Measurements from ENCODE around the gene SHMT2.

SHMT2 gene

DNA sequence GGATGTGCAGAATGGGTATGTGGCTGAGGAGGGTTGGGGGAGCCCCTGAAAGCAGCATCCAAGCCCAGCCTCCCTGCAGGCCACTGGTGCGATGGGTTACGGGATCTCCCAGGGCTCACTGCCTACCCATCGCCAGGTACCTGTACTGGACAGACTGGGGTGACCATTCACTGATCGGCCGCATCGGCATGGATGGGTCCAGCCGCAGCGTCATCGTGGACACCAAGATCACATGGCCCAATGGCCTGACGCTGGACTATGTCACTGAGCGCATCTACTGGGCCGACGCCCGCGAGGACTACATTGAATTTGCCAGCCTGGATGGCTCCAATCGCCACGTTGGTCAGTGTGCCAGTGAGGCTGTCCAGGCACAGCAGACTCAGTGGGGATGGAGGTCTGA, 31.2 kb upstream of the SHMT2 start:
- DNase-seq (ENCODE audit: low spot score) = no peak

DNA sequence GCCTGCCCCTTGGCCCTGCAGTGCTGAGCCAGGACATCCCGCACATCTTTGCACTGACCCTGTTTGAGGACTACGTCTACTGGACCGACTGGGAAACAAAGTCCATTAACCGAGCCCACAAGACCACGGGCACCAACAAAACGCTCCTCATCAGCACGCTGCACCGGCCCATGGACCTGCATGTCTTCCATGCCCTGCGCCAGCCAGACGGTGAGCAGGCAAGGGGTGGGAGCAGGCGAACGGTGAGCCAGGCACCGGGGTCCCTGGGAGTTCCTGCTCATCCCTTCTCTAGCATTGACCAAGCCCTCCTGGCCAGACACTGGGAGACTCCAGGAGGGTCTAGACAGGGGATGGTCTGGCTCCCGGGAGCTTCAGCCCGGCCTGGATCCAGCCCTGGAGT, 30.3 kb upstream of the SHMT2 start:
- no peak for DNase-seq (ENCODE audit: low spot score)

DNA sequence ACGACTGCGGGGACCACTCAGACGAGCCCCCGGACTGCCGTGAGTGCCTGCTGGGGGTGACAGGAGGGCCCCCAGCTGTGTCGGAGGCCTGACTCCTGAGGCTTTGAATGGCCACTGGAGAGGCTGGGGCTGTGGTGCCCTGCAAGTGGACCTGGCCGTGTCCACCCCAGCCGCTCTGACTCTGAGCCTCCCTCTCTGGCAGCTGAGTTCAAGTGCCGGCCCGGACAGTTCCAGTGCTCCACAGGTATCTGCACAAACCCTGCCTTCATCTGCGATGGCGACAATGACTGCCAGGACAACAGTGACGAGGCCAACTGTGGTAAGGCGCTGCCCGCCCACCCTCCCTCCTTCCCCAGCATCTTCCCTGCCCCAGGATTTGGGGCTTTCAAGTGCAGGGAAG, 29.0 kb upstream of the SHMT2 start:
- DNase-seq (ENCODE audit: low spot score) = no peak

- DNase-seq (ENCODE audit: low spot score) = no peak
These were observed 28.3 kb upstream of the SHMT2 start for GRCh38 chr12:57201219-57201618.

DNA sequence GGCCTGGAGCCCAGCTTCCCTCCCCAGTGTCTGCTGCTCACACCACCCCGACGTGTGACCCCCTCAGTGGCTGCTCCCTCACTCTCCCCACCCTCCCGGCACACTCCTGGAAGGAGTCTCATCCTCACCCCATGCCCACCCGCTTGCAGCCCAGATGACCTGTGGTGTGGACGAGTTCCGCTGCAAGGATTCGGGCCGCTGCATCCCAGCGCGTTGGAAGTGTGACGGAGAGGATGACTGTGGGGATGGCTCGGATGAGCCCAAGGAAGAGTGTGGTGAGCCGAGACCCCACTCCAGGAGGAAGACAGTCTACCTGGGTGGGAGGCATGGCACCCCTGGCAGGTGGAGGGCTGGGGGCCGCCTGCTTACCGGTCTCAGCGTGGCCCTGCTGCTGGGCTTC, 27.9 kb upstream of the SHMT2 start:
- no peak for DNase-seq (ENCODE audit: low spot score)

DNA sequence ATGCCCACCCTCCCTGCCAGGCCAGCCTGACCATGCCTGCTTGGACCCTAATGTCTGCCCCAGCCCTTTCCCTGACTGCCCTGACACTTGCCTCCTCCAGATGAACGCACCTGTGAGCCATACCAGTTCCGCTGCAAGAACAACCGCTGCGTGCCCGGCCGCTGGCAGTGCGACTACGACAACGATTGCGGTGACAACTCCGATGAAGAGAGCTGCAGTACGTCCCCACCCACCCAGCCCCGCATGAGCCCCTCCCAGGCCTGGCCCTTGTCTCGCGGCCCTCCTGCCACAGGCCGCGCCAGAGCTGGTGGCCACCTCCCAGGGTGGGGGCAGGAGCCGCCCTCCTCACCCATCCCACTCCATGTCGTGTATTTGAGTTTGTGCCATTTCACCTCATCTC, 27.2 kb upstream of the SHMT2 start:
- DNase-seq (ENCODE audit: low spot score) = no peak

DNA sequence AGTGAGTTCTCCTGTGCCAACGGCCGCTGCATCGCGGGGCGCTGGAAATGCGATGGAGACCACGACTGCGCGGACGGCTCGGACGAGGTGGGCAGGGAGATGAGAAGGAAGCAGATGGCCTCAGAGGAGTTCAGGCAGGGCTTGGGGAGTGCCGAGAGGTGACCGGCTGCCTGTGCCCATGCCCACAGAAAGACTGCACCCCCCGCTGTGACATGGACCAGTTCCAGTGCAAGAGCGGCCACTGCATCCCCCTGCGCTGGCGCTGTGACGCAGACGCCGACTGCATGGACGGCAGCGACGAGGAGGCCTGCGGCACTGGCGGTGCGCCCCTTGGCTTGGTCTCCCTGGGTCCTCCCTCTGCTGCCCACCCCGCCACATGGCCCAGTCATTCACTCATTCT, 26.3 kb upstream of the SHMT2 start:
- no peak for DNase-seq (ENCODE audit: low spot score)

DNA sequence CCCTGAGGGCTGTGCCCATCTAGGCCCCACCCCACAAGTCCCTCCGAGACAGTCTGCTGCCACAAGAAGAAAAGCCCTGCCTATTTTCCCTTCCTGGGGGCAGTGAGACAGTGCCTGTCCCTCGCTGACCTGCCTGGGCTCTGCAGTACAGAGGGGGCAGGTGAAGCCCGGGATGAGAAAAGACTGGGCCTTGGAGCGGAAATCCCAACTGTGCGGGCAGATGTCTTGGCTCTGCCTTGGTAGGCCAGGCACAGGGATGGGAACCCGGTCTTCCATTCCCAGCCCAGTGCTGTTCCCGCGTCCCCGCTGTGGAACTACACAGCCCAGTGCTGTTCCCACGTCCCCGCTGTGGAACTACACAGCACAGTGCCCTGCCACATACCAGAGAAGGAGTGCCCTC, 25.7 kb upstream of the SHMT2 start:
- no peak for DNase-seq (ENCODE audit: low spot score)

DNA sequence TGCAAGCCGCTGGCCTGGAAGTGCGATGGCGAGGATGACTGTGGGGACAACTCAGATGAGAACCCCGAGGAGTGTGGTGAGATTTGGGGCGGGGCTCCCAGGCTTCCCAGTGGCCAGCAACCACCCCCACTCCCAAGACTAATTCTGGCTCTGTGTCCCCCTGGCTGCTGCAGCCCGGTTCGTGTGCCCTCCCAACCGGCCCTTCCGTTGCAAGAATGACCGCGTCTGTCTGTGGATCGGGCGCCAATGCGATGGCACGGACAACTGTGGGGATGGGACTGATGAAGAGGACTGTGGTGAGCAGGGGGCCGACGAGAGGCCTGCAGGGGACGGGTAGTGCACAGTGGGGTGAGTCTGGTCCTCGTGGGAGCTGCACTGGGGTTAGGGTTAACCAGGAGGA, 25.1 kb upstream of the SHMT2 start:
- no peak for DNase-seq (ENCODE audit: low spot score)

DNA sequence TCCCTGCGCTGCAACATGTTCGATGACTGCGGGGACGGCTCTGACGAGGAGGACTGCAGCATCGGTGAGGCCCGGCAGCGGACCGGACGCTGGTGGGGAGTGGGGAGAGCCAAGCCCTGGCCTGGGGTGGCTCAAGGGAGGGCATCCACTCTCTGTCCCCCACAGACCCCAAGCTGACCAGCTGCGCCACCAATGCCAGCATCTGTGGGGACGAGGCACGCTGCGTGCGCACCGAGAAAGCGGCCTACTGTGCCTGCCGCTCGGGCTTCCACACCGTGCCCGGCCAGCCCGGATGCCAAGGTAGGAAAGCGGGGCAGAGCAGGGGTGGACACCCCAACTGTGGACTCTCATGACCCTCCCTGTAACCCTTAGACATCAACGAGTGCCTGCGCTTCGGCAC, 24.3 kb upstream of the SHMT2 start:
- DNase-seq (ENCODE audit: low spot score) = no peak

GRCh38 chr12:57205931-57206330, 23.6 kb upstream of the SHMT2 start:
- no peak for DNase-seq (ENCODE audit: low spot score)

- DNase-seq (ENCODE audit: low spot score) = no peak
These were observed 21.5 kb upstream of the SHMT2 start for GRCh38 chr12:57207731-57208630.

GRCh38 chr12:57208631-57209282, 20.8 kb upstream of the SHMT2 start:
- no peak for DNase-seq (ENCODE audit: low spot score)

DNA sequence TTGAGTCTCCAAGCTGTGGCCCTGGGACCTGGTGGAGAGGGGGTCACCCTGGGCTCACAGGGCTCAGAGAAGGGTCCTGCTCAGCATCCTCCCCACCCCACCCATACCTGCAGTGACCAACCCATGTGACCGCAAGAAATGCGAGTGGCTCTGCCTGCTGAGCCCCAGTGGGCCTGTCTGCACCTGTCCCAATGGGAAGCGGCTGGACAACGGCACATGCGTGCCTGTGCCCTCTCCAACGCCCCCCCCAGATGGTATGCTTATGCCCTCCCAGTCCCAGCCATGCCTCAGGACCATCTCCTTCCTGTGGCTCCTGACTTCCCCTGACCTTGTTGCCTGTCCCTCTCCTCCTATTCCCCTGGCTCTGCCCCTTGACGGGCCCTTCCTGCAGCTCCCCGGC, 19.6 kb upstream of the SHMT2 start:
- DNase-seq (ENCODE audit: low spot score) = no peak

GRCh38 chr12:57210461-57210860, 19.1 kb upstream of the SHMT2 start:
- no peak for DNase-seq (ENCODE audit: low spot score)

- peak; percentile 74 for DNase-seq (ENCODE audit: low spot score)
These were observed 18.4 kb upstream of the SHMT2 start for GRCh38 chr12:57210926-57211692.

DNA sequence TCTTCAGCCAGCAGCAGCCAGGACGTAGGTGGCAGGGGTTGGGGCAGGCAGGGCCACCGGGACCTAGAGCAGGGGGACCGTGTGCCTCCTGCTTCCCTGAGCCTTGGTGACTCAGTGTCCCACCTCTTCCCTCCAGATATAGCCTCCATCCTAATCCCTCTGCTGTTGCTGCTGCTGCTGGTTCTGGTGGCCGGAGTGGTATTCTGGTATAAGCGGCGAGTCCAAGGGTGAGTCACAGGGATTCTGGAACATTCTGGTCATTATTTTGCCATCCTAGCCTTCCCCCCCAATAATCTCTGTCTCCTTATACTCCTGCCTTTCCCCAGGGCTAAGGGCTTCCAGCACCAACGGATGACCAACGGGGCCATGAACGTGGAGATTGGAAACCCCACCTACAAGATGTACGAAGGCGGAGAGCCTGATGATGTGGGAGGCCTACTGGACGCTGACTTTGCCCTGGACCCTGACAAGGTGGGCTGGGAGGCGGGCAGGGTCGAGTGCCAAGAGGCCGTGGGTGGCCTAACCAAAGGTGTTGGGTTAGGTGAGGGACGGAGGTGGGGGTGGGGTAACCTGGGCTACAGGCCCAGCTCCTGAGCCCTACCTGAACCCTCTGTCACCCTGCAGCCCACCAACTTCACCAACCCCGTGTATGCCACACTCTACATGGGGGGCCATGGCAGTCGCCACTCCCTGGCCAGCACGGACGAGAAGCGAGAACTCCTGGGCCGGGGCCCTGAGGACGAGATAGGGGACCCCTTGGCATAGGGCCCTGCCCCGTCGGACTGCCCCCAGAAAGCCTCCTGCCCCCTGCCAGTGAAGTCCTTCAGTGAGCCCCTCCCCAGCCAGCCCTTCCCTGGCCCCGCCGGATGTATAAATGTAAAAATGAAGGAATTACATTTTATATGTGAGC, 17.5 kb upstream of the SHMT2 start:
- DNase-seq (ENCODE audit: low spot score) = no peak

DNA sequence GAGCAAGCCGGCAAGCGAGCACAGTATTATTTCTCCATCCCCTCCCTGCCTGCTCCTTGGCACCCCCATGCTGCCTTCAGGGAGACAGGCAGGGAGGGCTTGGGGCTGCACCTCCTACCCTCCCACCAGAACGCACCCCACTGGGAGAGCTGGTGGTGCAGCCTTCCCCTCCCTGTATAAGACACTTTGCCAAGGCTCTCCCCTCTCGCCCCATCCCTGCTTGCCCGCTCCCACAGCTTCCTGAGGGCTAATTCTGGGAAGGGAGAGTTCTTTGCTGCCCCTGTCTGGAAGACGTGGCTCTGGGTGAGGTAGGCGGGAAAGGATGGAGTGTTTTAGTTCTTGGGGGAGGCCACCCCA, 16.8 kb upstream of the SHMT2 start:
- DNase-seq (ENCODE audit: low spot score) = no peak

- peak; percentile 88 for DNase-seq (ENCODE audit: low spot score)
These were observed 16.3 kb upstream of the SHMT2 start for GRCh38 chr12:57213058-57213715.

DNA sequence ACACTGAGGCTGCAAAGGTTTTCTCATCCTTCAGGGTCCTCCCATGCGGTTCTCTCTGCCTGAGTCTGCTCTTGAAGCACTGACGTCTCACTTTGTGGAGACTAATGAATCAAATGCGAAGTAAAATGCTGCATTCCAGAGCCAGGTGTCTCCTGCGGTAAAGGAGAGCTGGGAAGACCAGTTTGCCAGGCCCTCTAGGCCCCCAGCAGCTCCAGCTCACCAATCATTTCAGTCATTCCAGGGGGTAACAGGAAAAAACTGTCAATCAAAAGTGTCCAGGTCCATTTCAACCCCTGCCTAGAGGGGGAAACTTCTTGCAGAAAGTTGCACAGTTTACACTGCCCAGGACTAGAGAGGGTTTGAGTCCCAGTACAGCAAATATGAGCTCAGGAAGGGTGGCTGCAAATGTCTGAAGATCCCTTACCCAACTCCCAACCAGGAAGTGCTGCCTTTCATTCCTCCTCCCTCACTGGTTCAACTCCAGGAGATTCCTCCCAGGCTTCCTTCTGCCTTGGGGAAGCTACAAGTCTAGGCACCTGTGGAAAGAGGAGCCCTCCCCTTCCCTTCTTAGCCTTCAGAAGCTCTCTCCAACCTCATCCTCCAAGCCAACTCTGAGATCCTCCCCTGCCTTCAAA, 15.6 kb upstream of the SHMT2 start:
- DNase-seq (ENCODE audit: low spot score) = no peak

DNA sequence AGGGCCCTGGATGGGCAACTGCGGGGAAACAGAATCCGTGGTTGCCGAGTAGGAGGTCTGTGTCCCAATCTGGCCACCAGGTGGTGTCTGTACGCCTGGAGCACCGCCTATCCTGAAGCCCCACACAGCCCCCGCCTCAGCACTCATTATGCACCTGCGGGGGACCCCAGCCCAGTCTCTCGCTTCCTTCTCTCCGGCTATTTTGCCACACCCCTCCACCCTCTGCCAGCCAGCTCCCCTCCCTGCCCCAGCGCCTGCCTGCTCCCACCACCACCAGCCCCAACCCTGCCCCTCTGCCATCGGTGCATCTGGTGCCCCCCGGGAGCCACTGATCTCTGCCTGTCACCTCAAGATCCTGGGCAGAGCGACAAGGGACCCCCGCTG, 15.1 kb upstream of the SHMT2 start:
- DNase-seq (ENCODE audit: low spot score) = peak; percentile 87
